ENCODE measurements around the gene KCNQ5. TPM values are rescaled to one million over a fixed set of nuclear protein-coding genes. Genes with fewer than 3 reads are reported as not detected.
"Not testable (repeated sequence)": the region's sequence is repeated elsewhere in the genome, so short reads cannot be mapped to it uniquely, and the experiment has no call there.

Gene KCNQ5
- 1 to 10 TPM in 1 of 4 donors, under 1 TPM in 2, not detected in 1; 0.14 to 1.2 (median 0.48) TPM for total RNA-seq

DNA sequence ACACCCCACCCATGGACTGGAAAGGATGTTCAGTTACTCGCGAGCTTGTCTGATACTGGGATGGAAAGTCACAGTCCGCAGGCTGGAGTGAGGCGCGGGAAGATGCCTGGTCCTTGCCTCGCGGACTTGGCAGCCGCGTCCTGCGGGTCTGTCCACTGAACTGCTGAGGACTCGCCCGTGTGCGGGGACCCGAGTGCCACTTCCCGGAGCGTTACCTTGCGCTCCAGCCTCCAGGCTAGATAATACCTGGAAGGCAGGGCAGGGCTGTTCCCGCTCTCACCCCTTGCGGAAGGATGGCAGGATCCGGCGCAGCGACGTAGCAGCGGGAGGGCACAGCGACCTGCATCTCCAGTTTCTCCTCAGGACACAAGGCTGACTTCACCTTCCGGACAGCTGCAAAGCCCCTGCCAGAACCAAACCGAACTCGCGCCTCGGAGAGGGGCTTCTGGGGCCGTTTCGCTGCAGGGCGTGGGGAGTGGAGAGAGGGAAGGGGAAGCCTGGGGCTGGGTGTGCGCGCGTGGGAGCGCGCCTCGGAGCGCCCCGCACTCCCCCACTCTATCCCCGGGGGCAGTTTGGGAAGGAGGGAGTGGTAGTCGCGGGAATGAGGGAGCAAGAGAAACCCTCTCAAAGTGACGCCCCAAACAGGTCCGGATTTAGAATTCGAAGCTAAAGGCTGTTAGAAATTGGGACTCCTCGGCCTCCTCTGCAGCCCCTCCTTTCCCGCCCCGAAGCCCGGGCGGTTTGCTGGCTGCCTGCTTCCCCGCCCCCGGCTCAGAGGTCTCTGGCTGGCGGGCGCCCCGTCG lies at the start of gene KCNQ5:
Gene KCNQ5, plus strand, starts transcription at position 774 of the 803 bp plus-strand sequence.
- no peak for TF ChIP-seq EP300 (IDR thresholded peaks at IDR 0.05; ENCODE audit: low read depth)
- no peaks in the 10 kb centered on the region for H3K9me3 ChIP-seq
- WGBS, 2 donors (ENCODE audit: low coverage in 1 of 2) = 0 to 3% methylated on average over 2 to 42 of the region's 58 CpGs
- DNase-seq = peak; percentile 8
- intact Hi-C loops (cut with DNase I; ENCODE audit: low total_unique reads) = no loop called here
- peaks cover 62% of the 10 kb centered on the region for H3K27me3 ChIP-seq
- no peak within 1 kb of the TSS for H3K27ac ChIP-seq
- in situ Hi-C loops (cut with MboI; ENCODE audit: low pct_ligation_motif_present in 1 of 4, low pct_unique_long_range_greater_than_20kb in 1 of 4, low sequenced_read_pairs in 3 of 4) = loop anchor here in 2 of 4 donors (25.0 kb wide), 2 partner anchors 491 to 516 kb away; no protein-coding TSS in a partner anchor
- H3K4me1 ChIP-seq = peaks cover 2 to 32% (median 20%) of the 10 kb centered on the region in 4 donors
- H3K36me3 ChIP-seq = no peaks in the 10 kb centered on the region
- H3K4me3 ChIP-seq = peak within 1 kb of the TSS; percentile 10 to 53 (median 36)

DNA sequence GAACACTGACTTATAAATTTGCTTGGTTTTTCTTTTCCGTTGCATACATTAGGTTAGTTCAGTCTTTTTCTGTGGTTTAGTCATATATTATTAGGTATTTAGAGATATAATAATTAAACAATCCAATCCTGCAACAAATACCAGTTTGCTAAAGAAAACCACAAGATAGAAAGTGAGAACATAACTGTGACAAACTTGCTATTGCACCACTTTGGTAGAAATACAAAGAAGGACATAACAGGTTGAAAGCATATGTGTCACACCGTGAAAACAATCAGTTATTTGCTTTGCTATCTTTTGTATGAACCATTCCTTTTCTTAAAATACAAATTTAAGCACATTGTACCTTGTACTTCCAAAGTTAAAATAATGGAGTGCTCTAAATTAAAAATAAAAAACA lies 42.0 kb upstream of the KCNQ5 start:
- Histone ChIP-seq H3K4me3 (no peak overlapping the region), H3K27me3 (no peaks in the 10 kb centered on the region), H3K9me3 (no peaks in the 10 kb centered on the region), H3K27ac (no peak overlapping the region), H3K4me1 (no peaks in the 10 kb centered on the region), H3K36me3 (no peaks in the 10 kb centered on the region)
- 82 to 83% methylated on average over 2 of the region's 2 CpGs for WGBS, 2 donors (ENCODE audit: low coverage in 1 of 2)
- no peak for TF ChIP-seq POLR2A (IDR thresholded peaks at IDR 0.05)
- TF ChIP-seq, protein P1, sequence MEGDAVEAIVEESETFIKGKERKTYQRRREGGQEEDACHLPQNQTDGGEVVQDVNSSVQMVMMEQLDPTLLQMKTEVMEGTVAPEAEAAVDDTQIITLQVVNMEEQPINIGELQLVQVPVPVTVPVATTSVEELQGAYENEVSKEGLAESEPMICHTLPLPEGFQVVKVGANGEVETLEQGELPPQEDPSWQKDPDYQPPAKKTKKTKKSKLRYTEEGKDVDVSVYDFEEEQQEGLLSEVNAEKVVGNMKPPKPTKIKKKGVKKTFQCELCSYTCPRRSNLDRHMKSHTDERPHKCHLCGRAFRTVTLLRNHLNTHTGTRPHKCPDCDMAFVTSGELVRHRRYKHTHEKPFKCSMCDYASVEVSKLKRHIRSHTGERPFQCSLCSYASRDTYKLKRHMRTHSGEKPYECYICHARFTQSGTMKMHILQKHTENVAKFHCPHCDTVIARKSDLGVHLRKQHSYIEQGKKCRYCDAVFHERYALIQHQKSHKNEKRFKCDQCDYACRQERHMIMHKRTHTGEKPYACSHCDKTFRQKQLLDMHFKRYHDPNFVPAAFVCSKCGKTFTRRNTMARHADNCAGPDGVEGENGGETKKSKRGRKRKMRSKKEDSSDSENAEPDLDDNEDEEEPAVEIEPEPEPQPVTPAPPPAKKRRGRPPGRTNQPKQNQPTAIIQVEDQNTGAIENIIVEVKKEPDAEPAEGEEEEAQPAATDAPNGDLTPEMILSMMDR (IDR thresholded peaks at IDR 0.05) = no peak
- no peak for TF ChIP-seq POLR2AphosphoS5 (IDR thresholded peaks at IDR 0.05)
- no peak for TF ChIP-seq EP300 (IDR thresholded peaks at IDR 0.05; ENCODE audit: low read depth)
- in situ Hi-C loops (cut with MboI; ENCODE audit: low pct_ligation_motif_present in 1 of 4, low pct_unique_long_range_greater_than_20kb in 1 of 4, low sequenced_read_pairs in 3 of 4) (no loop called here), intact Hi-C loops (cut with DNase I; ENCODE audit: low total_unique reads) (no loop called here)
- DNase-seq = no peak

DNA sequence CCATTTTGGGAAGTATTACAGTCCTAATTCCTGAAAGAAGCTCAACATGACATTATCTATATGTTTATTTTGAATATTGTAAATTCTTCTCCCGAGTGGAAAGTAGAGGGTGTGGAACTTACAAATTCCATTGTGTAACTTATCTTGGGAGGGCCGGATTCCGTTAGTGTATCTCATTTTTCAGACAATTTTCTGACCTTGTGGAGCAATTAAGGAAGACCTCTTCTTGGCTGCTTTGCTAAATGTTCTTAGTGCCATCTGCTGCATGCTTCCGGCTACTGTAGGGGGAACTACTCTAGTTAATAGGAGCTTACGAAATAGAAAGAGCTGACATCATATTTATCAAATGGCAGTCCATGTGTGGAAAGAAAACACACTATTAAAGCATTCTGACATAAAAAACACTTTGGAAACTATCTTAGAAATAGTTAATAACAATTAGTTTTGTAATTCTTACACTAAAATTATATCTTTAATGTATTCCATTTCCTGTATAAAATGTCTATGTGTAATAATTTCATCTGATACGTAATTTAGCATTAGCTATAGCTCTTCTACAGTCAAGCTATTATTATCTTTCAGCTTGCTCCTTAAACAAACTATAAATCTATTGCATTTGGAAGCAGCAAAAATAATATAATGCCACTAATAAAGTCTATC lies 41.5 kb upstream of the KCNQ5 start:
- TF ChIP-seq POLR2AphosphoS5 (IDR thresholded peaks at IDR 0.05) (no peak), EP300 (IDR thresholded peaks at IDR 0.05; ENCODE audit: low read depth) (no peak), POLR2A (IDR thresholded peaks at IDR 0.05) (no peak)
- TF ChIP-seq, protein P1 (IDR thresholded peaks at IDR 0.05) = peak in 1 of 5 experiments; percentile 3
- no peaks in the 10 kb centered on the region for H3K27me3 ChIP-seq
- 18 to 22% methylated on average over 6 of the region's 6 CpGs for WGBS, 2 donors (ENCODE audit: low coverage in 1 of 2)
- H3K4me3 ChIP-seq = no peak overlapping the region
- intact Hi-C loops (cut with DNase I; ENCODE audit: low total_unique reads) (no loop called here), in situ Hi-C loops (cut with MboI; ENCODE audit: low pct_ligation_motif_present in 1 of 4, low pct_unique_long_range_greater_than_20kb in 1 of 4, low sequenced_read_pairs in 3 of 4) (no loop called here)
- no peak for DNase-seq
- H3K4me1 ChIP-seq = no peaks in the 10 kb centered on the region
- no peak overlapping the region for H3K27ac ChIP-seq
- no peaks in the 10 kb centered on the region for H3K36me3 ChIP-seq
- H3K9me3 ChIP-seq = no peaks in the 10 kb centered on the region

DNA sequence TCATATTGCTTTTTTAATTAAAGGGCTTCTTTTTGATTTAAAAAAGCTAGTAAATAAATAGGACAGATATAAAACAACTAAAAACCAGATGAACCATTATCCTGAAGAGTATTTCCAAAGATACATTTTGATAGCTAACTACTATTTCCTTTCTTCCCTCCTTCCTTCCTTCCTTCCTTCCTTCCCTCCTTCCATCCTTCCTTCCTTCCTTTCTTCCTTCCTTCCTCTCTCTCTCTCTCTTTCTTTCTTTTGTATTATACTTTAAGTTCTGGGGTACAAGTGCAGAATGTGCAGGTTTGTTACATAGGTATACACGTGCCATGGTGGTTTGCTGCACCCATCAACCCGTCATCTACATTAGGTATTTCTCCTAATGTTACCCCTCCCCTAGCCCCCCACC lies 40.9 kb upstream of the KCNQ5 start:
- WGBS, 2 donors (ENCODE audit: low coverage in 1 of 2) = 79 to 92% methylated on average over 2 of the region's 2 CpGs
- H3K4me1 ChIP-seq; H3K27me3 ChIP-seq; DNase-seq; H3K9me3 ChIP-seq; H3K36me3 ChIP-seq; in situ Hi-C loops (cut with MboI; ENCODE audit: low pct_ligation_motif_present in 1 of 4, low pct_unique_long_range_greater_than_20kb in 1 of 4, low sequenced_read_pairs in 3 of 4); intact Hi-C loops (cut with DNase I; ENCODE audit: low total_unique reads); H3K4me3 ChIP-seq; H3K27ac ChIP-seq: not testable (repeated sequence)

DNA sequence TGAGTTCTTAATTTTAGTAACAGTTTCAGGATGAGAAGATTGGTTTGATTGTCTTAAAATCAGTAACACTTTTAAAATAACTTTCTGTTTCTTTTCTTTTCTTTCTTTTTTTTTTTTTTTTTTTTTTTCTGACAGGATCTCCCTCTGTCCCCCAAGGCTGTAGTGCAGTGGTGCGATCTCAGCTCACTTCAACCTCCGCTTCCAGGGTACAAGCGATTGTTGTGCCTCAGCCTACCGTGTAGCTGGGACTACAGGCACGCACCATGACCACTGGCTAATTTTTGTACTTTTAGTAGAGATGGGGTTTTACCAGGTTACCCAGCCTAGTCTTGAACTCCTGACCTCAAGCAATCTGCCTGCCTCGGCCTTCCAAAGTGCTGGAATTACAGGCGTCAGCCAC lies 33.7 kb upstream of the KCNQ5 start:
- H3K4me1 ChIP-seq = no peaks in the 10 kb centered on the region
- intact Hi-C loops (cut with DNase I; ENCODE audit: low total_unique reads) (no loop called here), in situ Hi-C loops (cut with MboI; ENCODE audit: low pct_ligation_motif_present in 1 of 4, low pct_unique_long_range_greater_than_20kb in 1 of 4, low sequenced_read_pairs in 3 of 4) (no loop called here)
- no peaks in the 10 kb centered on the region for H3K36me3 ChIP-seq
- no peak overlapping the region for H3K4me3 ChIP-seq
- no peak for DNase-seq
- H3K27ac ChIP-seq = no peak overlapping the region
- TF ChIP-seq POLR2AphosphoS5 (IDR thresholded peaks at IDR 0.05) (no peak), POLR2A (IDR thresholded peaks at IDR 0.05) (no peak), EP300 (IDR thresholded peaks at IDR 0.05; ENCODE audit: low read depth) (no peak)
- TF ChIP-seq, protein P1 (IDR thresholded peaks at IDR 0.05) = no peak
- 77 to 86% methylated on average over 6 to 7 of the region's 7 CpGs for WGBS, 2 donors (ENCODE audit: low coverage in 1 of 2)
- H3K9me3 ChIP-seq = no peaks in the 10 kb centered on the region
- H3K27me3 ChIP-seq = no peaks in the 10 kb centered on the region

Data from transverse colon (tissue), 4 donors.